Activated naive CD4-positive, alpha-beta T cell treated with Interleukin-2 at 50 U/mL for 16 hours (primary cell): ENCODE data around the gene DMTF1.
"Not testable (repeated sequence)": the region's sequence is repeated elsewhere in the genome, so short reads cannot be mapped to it uniquely, and the experiment has no call there.

Experiments
- DNase-seq: peaks from one replicate; pipeline ENCODE4 v3.0.0-alpha.2; 2020

Gene DMTF1

DNA sequence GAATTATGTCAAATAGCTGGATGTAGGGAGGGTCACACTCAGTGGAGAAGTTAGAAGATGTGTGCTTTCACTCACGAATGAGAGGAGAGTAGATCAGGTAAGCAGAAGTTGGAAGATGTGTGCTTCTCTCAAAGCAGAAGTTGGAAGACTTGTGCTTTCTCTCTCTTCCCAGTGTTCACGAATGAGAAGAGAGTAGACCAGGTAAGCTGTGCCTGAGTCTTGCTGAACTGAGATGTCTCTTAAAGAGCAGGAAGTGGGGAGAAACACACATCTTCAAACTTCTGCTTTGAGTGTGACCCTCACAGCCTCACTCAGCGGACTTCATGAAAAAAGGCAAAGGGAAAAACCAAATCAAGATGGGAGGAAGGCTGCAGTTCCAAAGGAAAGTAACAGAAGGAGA is 74.2 kb downstream of the DMTF1 start:
- no peak for DNase-seq

DNA sequence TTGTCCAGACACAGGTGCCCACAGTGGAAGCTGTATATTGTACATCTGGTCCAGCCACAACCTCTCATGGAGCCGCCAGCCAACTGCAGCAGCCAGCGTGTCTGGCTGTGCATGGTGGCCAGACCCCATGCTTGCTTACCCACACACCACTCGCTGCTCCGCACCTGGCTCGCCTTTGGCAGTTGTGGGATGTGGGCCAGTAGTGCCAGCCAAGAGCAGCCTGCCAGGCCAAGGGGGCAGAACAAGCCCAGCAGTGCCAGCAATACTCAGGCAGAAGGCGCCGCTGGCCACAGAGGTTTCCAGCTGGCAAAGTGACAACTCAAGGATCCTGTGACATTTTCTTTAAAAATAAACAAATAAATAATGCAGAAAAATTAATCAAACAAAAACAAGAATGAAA is 79.0 kb downstream of the DMTF1 start:
- no peak for DNase-seq

DNA sequence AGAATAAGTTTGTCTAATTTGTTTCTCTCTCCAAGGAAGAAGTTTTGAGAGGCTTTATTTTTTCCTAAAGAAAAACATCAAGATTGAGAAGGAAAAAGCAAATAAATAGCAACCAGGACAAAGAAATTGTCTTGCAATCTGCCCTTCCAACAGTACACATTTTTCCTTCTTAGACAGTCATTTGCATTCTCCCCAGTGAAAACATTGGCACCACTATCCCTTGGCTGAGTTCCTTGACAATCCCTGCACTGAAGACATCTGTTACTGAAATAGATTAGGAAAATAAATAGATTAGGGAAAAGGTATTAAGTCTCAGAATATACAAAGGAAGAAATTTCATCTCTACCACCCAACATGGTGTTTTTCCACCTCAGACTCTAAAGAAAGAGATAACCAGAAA is 79.5 kb downstream of the DMTF1 start:
- no peak for DNase-seq

DNA sequence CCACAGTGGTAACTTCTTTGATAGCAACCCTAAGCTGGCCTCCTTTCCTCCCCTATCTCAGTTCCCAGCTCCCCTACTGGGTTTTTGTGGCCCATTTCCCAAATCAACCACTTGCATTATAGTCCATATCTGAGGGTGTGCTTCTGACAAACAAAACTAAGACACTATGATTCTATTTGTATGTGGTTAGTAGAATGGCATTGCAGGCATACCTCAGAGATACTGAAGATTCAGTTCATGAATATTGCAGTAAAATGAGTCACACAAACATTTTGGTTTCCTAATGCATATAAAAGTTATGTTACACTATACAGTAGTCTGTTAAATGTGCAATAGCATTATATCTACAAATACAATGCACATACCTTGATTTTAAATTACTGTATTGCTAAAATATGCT is 82.7 kb downstream of the DMTF1 start:
- DNase-seq, result no peak

DNA sequence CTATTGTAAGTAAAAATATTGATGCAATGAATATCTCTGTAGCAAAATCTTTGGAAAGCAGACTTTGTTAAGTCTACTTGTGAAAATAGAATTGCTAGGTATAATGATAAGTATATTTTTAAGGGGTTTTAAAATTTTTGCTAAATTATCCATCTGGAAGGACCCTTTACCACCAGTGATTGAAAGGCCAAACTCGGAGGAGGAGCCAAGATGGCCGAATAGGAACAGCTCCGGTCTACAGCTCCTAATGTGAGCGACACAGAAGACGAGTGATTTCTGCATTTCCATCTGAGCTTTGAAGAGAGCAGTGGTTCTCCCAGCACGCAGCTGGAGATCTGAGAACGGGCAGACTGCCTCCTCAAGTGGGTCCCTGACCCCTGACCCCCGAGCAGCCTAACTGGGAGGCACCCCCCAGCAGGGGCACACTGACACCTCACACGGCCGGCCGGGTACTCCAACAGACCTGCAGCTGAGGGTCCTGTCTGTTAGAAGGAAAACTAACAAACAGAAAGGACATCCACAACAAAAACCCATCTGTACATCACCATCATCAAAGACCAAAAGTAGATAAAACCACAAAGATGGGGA is 86.3 kb downstream of the DMTF1 start:
- not testable (repeated sequence) for DNase-seq

DNA sequence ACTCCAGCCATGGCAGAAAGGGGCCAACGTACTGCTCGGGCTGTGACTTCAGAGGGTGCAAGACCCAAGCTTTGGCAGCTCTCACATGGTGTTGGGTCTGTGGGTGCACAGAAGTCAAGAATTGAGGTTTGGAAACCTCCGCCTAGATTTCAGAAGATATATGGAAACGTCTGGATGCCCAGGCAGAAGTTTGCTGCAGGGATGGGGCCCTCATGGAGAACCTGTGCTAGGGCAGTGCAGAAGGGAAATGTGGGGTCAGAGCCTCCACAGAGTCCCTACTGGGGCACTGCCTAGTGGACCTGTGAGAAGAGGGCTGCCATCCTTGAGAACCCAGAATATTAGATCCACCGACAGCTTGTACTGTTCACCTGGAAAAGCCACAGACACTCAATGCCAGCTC is 93.4 kb downstream of the DMTF1 start:
- not testable (repeated sequence) for DNase-seq
